Left ventricle myocardium superior (tissue), 1 donor: ENCODE results near the gene RPL26. TPM values are rescaled to one million over a fixed set of nuclear protein-coding genes. Genes with fewer than 3 reads are reported as not detected.
A peak's percentile ranks its signal among the peaks of the same experiment; 100 is the strongest.
"Not testable (repeated sequence)": the region's sequence is repeated elsewhere in the genome, so short reads cannot be mapped to it uniquely, and the experiment has no call there.

ENCODE experiments used
- ATAC-seq: fragments of 200-7000 bp; cut with Tn5 transposase; one replicate; pipeline ENCODE4 v1.9.1; 2020; ENCODE audit warnings: mild to moderate bottlenecking, moderate library complexity
- DNase-seq: peaks from one replicate; pipeline ENCODE4 v3.0.0-alpha.2; 2020
- intact Hi-C: fragments of 100-400 bp; cut with micrococcal nuclease; formaldehyde crosslinking; loops from one replicate; pipeline ENCODE4 v1.11.0; 2022
- total RNA-seq: library from RNA; stranded (reverse); fragmentation: NEBNext Ultra II Directional; extraction: Animal tissue kit (Norgen Biotek cat#: 25700); gene quantifications from one replicate; pipeline ENCODE4 v1.2.1, GENCODE V29; 2021
- donor health status: DM: no; HTN: yes; CAD: no; lungs with severe emphysema.

RPL26 gene
- total RNA-seq, 1 donor from 2014 or later, result 1,047 TPM

DNA sequence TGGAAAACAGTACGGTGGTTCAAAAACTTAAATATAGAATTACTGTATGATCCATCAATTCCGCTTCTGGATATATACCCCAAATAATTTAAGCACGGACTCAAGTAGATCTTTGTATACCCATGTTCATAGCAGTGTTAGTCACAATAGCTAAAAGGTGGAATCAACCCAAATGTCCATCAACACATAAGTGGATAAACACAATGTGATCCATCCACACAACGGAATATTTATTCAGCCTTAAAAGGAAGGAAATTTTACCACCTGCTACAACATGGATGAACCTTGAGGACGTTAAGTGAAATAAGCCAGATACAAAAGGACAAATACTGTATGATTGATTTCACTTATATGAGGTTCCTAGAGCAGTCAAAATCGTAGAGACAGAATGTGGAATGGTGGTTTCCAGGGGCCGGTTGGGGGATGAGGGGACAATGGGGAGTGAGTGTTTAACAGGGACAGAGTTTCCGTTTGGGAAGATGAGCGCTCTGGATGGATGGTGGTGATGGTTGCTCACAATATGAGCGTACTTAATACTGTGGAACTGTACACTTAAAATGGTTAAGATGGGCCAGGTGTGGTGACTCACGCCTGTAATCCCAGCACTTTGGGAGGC is 20.0 kb upstream of the RPL26 start:
- ATAC-seq, result no peak
- DNase-seq, result no peak
- intact Hi-C loops, result no loop called here

DNA sequence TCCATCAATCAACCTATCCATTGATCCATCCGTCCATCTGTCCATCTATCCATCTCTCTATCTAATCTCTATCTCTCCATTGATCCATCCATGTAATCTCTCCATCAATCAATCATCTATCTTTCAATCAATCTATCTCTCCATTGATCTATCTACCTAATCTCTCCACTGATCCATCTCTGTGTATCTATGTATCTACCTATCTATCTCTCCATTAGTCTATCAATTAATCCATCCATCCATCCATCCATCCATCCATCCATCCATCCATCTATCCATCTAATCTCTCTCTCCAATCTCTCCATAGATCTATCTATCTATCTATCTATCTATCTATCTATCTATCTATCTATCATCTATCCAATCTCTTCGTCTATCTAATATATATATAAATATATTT is 18.1 kb upstream of the RPL26 start:
- DNase-seq (no peak), ATAC-seq (no peak)
- intact Hi-C loops, result no loop called here

DNA sequence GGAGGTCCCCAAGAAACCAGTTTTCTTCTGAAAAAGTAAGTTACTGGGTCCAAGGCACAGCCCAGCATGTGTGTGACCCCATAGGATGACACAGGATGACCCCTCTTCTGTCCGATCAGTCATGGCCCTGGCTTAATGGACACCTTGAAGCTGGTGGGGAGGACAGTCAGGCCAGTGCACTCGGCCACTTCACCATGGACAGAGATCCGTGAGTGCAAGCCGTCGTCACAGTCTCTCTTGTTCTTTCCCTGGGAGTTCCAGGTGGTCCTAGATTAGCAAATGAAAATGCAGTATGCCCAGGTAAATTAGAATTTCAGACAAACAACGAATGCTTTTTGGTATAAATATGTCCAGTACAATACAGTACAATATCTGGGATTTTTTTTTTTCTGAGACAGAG is 16.0 kb upstream of the RPL26 start:
- intact Hi-C loops, result no loop called here
- DNase-seq (no peak), ATAC-seq (no peak)

DNA sequence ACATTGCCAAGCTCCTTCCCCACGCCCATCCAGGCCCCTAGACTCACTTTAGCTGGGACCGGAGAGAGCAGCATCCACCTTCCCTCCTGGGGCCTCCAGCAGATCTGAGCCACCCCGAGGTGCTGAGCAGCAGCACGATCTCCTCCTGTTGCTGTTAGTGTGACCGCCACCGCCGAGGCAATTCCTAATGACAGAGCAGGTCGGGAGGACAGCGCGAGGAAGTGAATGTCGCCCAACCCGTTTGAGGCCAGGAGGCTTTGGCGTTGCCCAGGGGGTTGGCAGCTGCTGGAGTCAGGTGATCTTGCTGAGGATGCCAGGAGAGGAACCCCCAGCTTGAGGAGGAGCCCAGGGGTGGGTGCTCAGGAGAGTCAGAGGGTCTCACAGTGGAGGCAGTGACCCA is 14.6 kb upstream of the RPL26 start, which contains the start of gene RNF222:
Gene RNF222, minus strand, starts transcription at position 192 of the 400 bp plus-strand sequence. CDS start 4,366 bp downstream, outside the sequence.
- no peak for ATAC-seq
- intact Hi-C loops, result no loop called here

DNA sequence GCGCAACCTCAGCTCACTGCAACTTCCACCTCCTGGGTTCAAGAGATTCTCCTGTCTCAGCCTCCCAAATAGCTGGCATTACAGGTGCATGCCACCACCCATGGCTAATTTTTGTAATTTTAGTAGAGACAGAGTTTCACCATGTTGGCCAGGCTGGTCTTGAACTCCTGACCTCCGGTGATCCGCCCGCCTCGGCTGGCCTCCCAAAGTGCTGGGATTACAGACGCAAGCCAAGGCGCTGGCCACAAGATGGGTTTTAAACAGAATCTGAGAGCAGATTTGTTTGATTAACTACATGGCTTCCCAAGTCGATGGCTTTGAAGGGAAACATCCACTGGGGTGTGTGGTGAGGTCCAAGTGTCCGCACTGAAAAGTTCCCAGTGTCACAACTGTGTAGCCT is 11.5 kb upstream of the RPL26 start:
- ATAC-seq, DNase-seq, intact Hi-C loops: not testable (repeated sequence)

More for the DNA sequence above, 14.6 kb upstream of the RPL26 start, which contains the start of gene RNF222:
- no peak for DNase-seq

DNA sequence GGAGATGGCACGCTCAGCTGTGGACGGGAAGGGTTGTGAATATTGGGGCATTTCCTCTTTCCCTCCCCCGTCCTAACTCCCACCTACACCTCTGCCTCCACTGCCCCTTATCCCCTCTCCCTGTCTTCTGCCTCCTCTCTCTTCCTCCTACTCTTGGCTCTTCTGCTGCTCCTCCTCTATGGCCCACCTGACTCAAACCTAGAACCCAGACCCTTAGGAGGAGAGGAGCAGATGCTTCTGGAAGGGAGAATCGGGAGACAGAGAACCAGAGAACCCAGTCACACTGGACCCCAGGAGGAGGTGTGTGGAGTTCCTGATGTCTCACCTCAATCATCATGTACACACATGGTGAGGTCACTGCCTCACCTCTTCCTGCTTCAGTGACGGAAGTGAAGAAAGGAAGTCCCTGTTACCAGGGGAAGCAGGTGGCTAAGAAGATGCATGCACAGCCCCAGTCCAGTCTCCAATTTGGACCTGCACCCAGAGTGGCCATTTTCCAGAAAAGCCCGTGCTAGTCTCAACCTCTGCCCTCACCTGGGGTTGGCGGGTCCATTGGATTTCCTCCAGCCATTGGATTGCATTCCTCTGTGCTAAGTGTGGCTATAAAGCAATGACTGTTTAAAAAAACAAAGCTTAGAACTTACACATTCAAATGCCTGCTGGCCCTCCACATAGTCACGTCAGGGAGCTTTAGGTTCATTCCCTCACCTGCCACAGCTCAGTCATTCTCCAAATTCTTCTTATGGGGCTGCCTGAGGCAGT is 10.7 kb upstream of the RPL26 start:
- intact Hi-C loops, result no loop called here
- no peak for ATAC-seq
- no peak for DNase-seq

DNA sequence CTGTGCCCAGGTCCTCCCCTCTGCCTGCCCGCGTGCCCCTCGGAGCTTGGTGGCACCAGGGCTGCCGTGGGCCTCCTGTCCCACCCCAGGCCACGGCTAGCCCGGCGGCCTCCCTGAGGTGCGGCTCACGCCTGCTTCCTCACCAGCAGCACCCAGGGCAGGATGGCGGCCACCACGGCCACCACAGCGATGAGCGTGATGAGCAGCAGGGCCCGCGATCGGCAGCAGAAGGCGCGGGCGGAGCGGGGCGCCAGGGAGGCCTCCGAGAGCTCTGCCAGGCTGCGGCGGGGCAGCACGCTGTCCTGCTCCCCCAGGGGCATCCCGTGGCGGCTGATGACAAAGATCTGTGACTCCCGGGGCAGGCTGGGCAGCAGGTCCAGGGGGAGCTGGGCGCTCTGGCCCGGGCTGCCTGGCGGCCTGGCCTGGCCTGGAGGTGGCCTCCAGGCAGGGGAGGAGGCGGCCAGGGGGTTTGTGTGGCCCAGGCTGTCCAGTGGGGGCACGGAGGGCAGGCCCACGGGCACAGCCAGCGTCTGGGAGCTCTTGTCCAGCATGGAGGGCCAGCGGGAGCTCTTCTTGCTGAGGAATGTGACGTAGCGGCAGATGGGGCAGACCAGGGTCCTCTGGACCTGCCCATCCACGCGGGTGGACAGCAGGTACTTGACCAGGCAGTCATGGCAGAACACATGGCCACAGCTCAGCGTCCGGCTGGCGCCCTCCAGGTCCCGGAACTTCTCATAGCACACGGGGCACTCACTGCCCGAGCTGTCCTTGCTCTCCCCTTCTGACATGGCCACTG is 9.9 kb upstream of the RPL26 start:
- ATAC-seq, result no peak
- intact Hi-C loops, result no loop called here
- no peak for DNase-seq

DNA sequence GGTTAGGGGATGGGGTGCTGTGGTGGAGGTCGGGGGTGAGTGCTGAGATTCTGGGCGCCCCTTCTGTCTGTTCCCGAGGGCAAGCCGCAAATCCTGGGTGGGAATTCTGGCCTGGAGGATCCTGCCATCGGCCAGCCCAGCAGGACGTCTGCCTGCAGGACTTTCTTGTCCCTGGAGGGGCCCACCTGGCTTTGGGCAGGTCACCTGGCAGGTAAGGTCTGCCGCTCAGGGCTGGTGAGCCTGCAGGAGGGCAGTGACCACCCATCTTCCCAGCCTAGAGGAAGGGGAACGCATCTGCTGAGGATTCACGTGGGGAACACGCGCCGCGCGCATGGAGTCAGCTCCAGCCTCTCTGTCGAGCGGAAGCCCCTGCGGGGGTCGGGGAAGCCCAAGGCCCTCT is 9.3 kb upstream of the RPL26 start:
- ATAC-seq (no peak), DNase-seq (no peak)
- intact Hi-C loops, result no loop called here

DNA sequence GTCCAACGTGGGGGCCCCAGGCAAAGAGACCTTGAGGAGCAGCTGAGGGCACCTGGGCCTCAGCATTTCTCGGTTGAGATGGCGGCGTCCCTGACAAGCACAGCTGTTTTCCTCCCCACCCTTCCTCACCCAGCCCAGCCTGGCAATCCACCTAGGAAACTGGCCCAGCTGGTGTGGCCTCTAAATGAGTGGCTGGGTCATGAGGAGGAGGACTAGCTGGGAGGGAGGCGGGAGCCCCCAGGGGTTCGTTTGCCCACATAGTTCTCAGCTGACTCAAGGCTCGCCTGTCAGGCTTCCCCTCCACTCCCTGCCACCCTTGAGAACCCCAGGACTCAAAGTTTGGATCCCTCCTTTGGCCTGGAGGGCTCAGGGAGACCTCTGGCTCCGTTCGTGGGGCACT is 8.7 kb upstream of the RPL26 start:
- intact Hi-C loops, result no loop called here
- DNase-seq (no peak), ATAC-seq (no peak)

DNA sequence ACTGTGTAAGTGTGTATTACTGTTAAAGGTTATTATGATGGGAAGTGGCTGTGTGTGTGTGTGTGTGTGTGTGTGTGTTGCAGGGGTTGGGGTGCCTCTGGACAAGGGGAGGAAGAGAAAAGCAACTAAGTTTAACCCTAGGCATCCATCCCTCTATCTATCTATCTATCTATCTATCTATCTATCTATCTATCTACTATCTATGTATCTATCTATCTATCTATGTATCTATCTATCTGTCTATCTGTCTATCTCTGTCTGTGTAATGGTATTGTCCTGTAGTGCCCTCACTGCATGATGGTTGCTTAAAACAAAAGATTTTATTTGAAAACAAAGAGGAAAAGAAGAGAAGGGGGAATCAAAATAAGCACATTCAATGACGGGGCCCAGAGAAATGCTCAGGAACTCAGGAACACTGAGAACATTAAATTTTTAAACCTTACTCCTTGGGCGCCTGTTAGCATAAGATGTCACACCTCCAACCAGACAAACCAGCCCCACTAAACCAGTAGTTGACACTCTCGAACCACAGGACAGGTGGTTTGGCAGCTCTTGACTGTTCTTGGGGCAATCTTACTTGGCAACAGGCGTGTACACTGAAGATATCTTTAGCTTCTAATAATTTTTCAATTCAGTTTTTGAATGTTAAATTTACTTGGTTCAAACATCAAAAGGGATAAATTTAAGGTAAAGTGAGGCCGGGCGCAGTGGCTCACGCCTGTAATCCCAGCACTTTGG is 5.1 kb upstream of the RPL26 start:
- intact Hi-C loops, result no loop called here
- no peak for DNase-seq
- ATAC-seq, result no peak

DNA sequence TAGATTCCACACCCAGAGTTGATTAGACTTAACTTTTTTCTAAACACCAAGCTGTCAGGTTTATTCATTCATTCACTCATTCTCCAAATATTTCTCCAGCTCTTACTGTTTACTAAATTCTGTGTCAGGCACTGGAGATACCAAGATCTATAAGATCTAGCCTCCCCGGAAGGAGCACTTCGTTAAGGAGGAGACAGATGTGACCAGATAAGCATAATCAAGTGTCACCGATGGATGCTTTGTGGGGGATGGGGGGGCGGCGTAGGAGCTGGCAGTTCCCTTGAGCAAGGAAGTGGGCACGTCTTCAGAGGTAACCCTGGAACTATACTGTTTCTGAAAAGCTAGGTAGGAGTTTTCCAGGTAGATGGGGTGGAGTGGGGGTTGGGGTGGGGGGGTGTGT is 3.8 kb upstream of the RPL26 start:
- intact Hi-C loops, result no loop called here
- DNase-seq (no peak), ATAC-seq (no peak)

DNA sequence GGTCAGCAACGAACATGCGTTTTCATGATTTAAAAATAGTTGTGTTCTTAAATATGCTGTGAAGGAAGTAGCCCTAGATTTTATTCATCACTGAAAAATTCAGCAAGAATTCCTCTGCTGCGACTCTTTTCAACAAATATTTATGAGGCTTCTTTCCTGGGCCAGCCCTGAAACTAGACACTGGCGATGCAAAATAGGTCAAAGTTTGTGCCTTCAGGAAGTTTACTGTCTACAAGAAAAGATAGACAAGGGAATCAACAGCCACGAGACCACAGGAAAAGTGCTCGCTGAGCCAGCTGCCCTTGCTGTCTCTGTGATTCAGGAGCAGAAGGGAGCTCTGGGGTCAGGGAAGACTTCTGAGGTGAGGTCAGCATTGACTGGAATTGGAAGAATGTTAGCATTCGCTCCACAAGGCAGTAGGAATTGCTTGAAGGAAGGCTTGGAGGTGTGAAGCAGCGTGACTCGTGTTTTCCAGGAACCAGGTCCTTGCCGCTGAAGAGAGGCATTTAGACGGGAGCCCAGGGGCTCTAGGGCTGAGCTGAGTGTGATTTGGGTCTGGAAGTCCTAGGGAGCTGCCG is 1.9 kb upstream of the RPL26 start:
- DNase-seq, result no peak
- intact Hi-C loops, result no loop called here
- no peak for ATAC-seq

DNA sequence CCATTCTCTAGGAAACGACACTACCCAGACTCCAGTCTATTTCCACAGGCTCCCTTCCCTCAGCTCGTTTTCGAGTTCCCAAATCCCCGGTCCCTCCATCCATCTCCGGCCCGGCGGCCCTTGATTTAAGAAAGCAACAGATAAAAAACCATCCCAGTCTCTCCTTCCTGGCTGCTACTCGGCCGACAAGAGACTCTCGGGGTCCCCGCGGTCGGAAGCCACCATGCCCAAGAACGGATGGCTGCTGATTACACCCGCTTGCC is 182 bp downstream of the RPL26 start:
- intact Hi-C loops, result no loop called here
- ATAC-seq, result peak; percentile 8

DNA sequence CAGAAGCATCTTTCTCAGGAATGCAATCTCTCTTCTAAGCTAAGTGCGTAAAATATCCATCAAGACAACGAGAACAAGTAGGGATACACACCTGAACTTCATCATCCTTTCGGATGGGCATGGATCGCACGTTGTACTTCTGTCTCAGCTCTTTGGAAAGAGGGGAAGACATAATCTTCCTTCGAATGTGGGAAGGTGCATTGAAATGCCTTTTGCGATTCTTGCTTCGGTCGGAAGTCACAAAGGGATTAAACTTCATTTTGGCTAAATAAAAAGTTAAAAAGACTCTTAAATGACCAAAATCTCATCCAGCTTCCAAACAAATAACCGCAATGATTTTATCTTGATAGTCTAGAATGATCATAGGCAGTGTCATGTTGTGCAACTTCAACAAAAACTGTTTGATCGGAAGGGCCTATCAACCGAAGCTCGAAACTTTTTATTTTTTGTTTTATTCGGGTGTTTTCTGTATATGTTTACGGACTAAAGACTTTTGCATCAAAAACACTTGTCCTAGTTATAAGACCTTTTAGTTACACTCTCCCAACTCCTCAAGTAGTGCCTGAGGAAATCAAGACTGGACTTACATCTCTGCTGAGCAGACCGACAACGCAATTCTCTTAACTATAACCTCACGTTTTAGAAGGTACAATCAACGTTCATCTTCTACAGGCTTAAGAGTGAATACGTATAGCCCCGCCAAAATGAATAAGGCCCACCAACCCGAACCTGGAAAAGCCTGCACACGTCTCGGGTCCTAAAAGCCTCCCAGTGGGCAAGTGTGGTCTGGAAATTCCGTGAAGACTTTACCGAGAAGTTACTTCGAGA is 727 bp downstream of the RPL26 start:
- DNase-seq (no peak), ATAC-seq (no peak)
- intact Hi-C loops, result no loop called here

More for the DNA sequence above, 182 bp downstream of the RPL26 start:
- DNase-seq, result no peak

DNA sequence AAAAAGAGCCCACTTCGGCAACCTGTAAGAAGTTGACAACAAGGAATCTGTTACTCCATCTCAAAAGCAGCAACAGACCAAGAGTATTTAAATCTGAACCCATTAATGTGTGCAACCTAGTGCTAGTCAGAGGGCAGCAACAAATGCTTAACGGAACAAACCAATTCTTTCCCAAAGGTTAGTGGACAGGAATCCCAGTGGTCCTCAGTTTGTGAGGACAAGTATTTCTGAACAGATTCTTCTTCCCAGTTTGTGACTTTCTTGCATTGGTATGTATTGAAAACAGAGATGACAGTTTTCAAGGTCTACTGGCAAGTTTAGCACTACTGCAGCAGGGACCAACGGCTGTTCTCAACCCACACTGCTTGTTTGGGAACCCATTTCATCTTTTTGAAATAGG is 2.9 kb downstream of the RPL26 start:
- DNase-seq (no peak), ATAC-seq (no peak)
- intact Hi-C loops, result no loop called here

DNA sequence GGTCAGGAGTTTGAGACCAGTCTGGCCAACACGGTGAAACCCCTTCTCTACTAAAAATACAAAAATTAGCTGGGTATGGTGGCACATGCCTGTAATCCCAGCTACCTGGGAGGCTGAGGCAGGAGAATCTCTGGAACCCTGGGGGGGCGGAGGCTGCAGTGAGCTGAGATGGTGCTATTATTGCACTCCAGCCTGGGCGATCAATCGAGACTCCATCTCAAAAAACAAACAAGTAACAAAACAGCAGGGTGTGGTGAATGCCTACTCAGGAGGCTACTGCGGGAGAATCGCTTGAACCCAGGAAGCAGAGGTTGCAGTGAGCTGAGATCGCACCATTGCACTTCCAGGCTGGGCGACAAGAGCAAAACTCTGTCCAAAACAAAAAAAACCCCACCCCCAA is 4.9 kb downstream of the RPL26 start:
- intact Hi-C loops, ATAC-seq, DNase-seq: not testable (repeated sequence)

DNA sequence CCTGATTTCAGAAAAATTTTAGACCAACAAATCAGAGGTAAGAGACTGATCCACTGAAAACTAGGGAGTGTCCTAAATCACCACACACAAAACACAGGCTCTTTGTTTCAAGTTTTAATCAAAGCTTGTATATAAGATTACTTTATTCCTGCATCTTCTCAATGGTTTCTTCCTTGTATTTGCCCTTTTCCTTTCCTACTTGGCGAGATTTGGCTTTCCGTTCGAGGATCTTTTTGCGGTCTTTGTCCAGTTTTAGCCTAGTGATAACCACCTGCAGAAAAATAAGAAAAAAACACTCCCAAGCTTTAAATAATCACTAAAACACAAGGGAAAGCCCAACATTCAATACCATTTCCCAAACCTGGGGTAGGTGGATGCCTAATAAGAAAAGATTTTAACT is 5.6 kb downstream of the RPL26 start:
- DNase-seq (no peak), ATAC-seq (no peak)
- intact Hi-C loops, result no loop called here

DNA sequence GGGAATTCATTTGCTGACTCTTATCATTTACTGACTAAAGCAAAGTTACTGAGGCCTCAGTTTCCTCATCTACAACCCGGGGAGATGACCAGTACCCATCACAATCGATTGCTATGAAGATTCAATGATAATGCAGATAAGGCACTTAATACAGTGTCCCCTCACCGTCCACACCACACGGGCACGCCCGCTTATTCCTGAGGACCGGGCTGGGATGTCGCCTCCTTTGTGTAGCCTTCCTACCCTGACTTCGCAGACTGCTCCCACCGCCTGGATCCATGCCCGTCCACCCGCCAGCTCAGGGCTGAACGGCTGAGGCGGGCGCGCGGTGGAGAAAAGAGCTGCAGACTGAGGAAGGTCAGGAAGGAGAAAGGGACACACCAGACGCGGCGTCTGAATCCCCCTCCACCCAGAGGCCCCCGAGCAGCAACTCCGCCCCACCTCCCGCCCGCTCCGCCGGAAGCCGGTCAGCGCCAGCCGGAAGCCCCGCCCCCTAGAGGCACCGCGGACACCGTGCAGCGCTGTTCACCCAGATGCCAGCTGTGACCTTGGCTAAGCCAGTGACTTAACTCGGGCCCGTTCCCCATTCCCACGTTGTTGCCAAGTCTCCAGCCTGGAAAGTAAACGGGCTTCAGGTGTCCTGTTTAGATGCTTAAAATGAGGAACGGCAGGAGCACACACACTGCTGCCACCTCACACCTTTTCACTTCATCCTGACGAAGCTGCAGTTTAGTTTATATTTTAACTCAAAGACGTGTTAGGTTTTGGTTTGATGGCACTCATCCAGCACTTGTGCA is 6.5 kb downstream of the RPL26 start, which contains the start of gene KRABD2:
Gene KRABD2, minus strand, starts transcription at position 434 of the 797 bp plus-strand sequence.
- peak; percentile 94 for DNase-seq
- ATAC-seq, result peak; percentile 97
- intact Hi-C loops, result no loop called here
